Hepatocyte (in vitro differentiated cells): ENCODE results near the gene DHRS13.

ENCODE experiments used
- CTCF ChIP-seq: fragments of 200-600 bp; sonication (generic); IDR thresholded peaks from 2 replicates; pipeline ENCODE4 v1.5.1; 2016; ENCODE audit warnings: antibody characterized with exemption, mild to moderate bottlenecking; ENCODE audit not compliant: poor library complexity
- EZH2phosphoT487 ChIP-seq: fragments of 200-600 bp; sonication (generic); IDR thresholded peaks from one replicate; pipeline ENCODE4 v1.6.1; 2018; ENCODE audit warnings: antibody characterized with exemption, mild to moderate bottlenecking, low read depth, moderate library complexity; ENCODE audit not compliant: unreplicated experiment, severe bottlenecking

- no peak for TF ChIP-seq CTCF
- no peak for TF ChIP-seq EZH2phosphoT487
Measured at GRCh38 chr17:28948873-28949184, 46.0 kb upstream of the DHRS13 start.
